ENCODE data around the gene LARP4B. TPM values are rescaled to one million over a fixed set of nuclear protein-coding genes. Genes with fewer than 3 reads are reported as not detected.

LARP4B gene
- polyA plus RNA-seq, 1 of the 3 experiments (the other 2 are of a cell fraction) = 23.3 TPM

GRCh38 chr10:878333-878759, 53.2 kb downstream of the LARP4B start:
- TF ChIP-seq, protein P1, sequence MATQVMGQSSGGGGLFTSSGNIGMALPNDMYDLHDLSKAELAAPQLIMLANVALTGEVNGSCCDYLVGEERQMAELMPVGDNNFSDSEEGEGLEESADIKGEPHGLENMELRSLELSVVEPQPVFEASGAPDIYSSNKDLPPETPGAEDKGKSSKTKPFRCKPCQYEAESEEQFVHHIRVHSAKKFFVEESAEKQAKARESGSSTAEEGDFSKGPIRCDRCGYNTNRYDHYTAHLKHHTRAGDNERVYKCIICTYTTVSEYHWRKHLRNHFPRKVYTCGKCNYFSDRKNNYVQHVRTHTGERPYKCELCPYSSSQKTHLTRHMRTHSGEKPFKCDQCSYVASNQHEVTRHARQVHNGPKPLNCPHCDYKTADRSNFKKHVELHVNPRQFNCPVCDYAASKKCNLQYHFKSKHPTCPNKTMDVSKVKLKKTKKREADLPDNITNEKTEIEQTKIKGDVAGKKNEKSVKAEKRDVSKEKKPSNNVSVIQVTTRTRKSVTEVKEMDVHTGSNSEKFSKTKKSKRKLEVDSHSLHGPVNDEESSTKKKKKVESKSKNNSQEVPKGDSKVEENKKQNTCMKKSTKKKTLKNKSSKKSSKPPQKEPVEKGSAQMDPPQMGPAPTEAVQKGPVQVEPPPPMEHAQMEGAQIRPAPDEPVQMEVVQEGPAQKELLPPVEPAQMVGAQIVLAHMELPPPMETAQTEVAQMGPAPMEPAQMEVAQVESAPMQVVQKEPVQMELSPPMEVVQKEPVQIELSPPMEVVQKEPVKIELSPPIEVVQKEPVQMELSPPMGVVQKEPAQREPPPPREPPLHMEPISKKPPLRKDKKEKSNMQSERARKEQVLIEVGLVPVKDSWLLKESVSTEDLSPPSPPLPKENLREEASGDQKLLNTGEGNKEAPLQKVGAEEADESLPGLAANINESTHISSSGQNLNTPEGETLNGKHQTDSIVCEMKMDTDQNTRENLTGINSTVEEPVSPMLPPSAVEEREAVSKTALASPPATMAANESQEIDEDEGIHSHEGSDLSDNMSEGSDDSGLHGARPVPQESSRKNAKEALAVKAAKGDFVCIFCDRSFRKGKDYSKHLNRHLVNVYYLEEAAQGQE (IDR thresholded peaks at IDR 0.05; ENCODE audit: low read depth, low read length) = no peak
- TF ChIP-seq RXRA (IDR thresholded peaks at IDR 0.05; ENCODE audit: borderline replicate concordance, low read depth) (no peak), FOXJ3 (CRISPR knock-in tag; IDR thresholded peaks at IDR 0.05) (no peak), MEF2A (IDR thresholded peaks at IDR 0.05; ENCODE audit: borderline replicate concordance, low read depth) (no peak), YY1 (IDR thresholded peaks at IDR 0.05; ENCODE audit: low read depth) (no peak), EP300 (IDR thresholded peaks at IDR 0.05; ENCODE audit: borderline replicate concordance in 1 of 2, low read depth in 1 of 2, low read length in 1 of 2) (no peak), JUND (IDR thresholded peaks at IDR 0.05) (no peak), IRF3 (IDR thresholded peaks at IDR 0.05; ENCODE audit: low read depth, low read length) (no peak), USF2 (IDR thresholded peaks at IDR 0.05; ENCODE audit: borderline replicate concordance, low read depth, low read length) (no peak), SIN3A (IDR thresholded peaks at IDR 0.05; ENCODE audit: borderline replicate concordance, low read depth, low read length) (no peak)
- TF ChIP-seq, protein P2, sequence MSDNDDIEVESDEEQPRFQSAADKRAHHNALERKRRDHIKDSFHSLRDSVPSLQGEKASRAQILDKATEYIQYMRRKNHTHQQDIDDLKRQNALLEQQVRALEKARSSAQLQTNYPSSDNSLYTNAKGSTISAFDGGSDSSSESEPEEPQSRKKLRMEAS (IDR thresholded peaks at IDR 0.05; ENCODE audit: low read depth) = no peak
- DNase-seq = no peak
- H3K36me3 ChIP-seq (replicated peaks in 1 of 2; ENCODE audit: control insufficient read depth in 1 of 2, insufficient read depth in 2 of 2, low read length in 1 of 2) = peaks cover 44 to 58% of the 10 kb centered on the region in 2 experiments
- no peak overlapping the region for H2AFZ ChIP-seq (ENCODE audit: low read depth)
- 96% methylated on average over 9 of the region's 9 CpGs for WGBS (ENCODE audit: low lambda C conversion rate)
- no peaks in the 10 kb centered on the region for H3F3A ChIP-seq (replicated peaks; ENCODE audit: insufficient read depth)
- no peaks in the 10 kb centered on the region for H3K27me3 ChIP-seq (ENCODE audit: insufficient read depth)
- no peaks in the 10 kb centered on the region for H3K9me2 ChIP-seq
- CTCF ChIA-PET = no interaction called here
- POLR2A ChIA-PET = no interaction called here
- peaks cover 88% of the 10 kb centered on the region for H3K79me2 ChIP-seq (ENCODE audit: insufficient read depth)
- H4K20me1 ChIP-seq (ENCODE audit: insufficient read depth) = peaks cover 7% of the 10 kb centered on the region
- no peak overlapping the region for H3K9ac ChIP-seq
- H3K4me2 ChIP-seq = no peak overlapping the region
- H3K4me1 ChIP-seq (ENCODE audit: control insufficient read depth in 1 of 2, insufficient read depth in 2 of 2, low read depth in 1 of 2, low read length in 1 of 2) = no peaks in the 10 kb centered on the region
- H3K4me3 ChIP-seq (ENCODE audit: low read depth in 2 of 2, low read length in 1 of 2) = no peak overlapping the region
- no peak overlapping the region for H3K27ac ChIP-seq (ENCODE audit: low read depth in 2 of 2, low read length in 1 of 2)
- H3K9me3 ChIP-seq = no peaks in the 10 kb centered on the region

GRCh38 chr10:876438-876837, 55.1 kb downstream of the LARP4B start:
- CTCF ChIA-PET = no interaction called here
- Histone ChIP-seq H3K27ac (ENCODE audit: low read depth in 2 of 2, low read length in 1 of 2) (no peak overlapping the region), H3K4me2 (no peak overlapping the region)

More at GRCh38 chr10:876438-876837, 55.1 kb downstream of the LARP4B start:
- H3K79me2 ChIP-seq (ENCODE audit: insufficient read depth) = peaks cover 91% of the 10 kb centered on the region
- no peak overlapping the region for H3K9ac ChIP-seq
- no peaks in the 10 kb centered on the region for H3K27me3 ChIP-seq (ENCODE audit: insufficient read depth)
- H3F3A ChIP-seq (replicated peaks; ENCODE audit: insufficient read depth) = no peaks in the 10 kb centered on the region
- H3K9me3 ChIP-seq = no peaks in the 10 kb centered on the region
- TF ChIP-seq ZBTB33 (IDR thresholded peaks at IDR 0.05; ENCODE audit: borderline replicate concordance, low read depth) (no peak), JUND (IDR thresholded peaks at IDR 0.05) (no peak)
- no peak overlapping the region for H2AFZ ChIP-seq (ENCODE audit: low read depth)
- no peak overlapping the region for H3K4me3 ChIP-seq (ENCODE audit: low read depth in 2 of 2, low read length in 1 of 2)
- H3K4me1 ChIP-seq (ENCODE audit: control insufficient read depth in 1 of 2, insufficient read depth in 2 of 2, low read depth in 1 of 2, low read length in 1 of 2) = no peaks in the 10 kb centered on the region; a peak in 1 of 4 replicates
- peaks cover 43 to 48% of the 10 kb centered on the region in 2 experiments for H3K36me3 ChIP-seq (replicated peaks in 1 of 2; ENCODE audit: control insufficient read depth in 1 of 2, insufficient read depth in 2 of 2, low read length in 1 of 2)
- no peaks in the 10 kb centered on the region for H3K9me2 ChIP-seq
- POLR2A ChIA-PET = no interaction called here
- H4K20me1 ChIP-seq (ENCODE audit: insufficient read depth) = peaks cover 22% of the 10 kb centered on the region
- WGBS (ENCODE audit: low lambda C conversion rate) = no CpG with 5 or more reads among the region's 2 CpGs
- no peak for DNase-seq
